ENCODE results near the gene ACSS1. TPM values are rescaled to one million over a fixed set of nuclear protein-coding genes. Genes with fewer than 3 reads are reported as not detected.

The ACSS1 gene
- total and polyA plus RNA-seq, 8 donors, result 26.6 to 44.3 (median 42.3) TPM

DNA sequence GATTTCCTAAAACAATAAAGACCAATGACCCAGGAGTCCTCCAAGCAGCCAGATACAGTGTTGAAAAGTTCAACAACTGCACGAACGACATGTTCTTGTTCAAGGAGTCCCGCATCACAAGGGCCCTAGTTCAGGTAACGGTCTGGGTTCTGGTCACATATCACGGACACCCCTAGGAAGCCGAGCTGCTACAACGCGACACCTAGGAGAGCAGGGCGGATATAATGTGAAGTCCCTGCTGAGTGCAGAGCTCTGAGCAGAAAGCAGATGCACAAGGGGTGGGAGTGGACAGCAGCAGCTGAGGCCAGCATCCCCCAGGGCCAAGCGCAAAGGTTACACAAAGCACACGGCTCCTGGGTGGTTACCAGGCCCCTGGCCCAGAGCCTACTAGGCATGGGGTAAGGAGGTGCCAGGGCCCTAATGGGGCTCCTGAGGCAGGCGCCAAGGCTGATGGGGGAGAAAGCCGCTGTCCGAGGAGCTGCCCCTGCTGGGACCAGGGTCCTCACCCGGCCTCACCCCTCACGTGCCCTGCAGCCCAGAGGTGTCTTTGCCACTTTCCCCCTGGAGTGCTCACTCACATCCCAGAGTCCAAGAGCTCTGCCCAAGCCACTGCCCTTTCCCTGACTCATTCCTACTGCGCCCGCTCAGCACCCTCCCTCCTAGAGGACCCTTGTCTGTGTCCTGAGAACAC is 100.5 kb downstream of the ACSS1 start:
- DNase-seq (no peak), ATAC-seq (no peak)
- TF ChIP-seq, protein P1, sequence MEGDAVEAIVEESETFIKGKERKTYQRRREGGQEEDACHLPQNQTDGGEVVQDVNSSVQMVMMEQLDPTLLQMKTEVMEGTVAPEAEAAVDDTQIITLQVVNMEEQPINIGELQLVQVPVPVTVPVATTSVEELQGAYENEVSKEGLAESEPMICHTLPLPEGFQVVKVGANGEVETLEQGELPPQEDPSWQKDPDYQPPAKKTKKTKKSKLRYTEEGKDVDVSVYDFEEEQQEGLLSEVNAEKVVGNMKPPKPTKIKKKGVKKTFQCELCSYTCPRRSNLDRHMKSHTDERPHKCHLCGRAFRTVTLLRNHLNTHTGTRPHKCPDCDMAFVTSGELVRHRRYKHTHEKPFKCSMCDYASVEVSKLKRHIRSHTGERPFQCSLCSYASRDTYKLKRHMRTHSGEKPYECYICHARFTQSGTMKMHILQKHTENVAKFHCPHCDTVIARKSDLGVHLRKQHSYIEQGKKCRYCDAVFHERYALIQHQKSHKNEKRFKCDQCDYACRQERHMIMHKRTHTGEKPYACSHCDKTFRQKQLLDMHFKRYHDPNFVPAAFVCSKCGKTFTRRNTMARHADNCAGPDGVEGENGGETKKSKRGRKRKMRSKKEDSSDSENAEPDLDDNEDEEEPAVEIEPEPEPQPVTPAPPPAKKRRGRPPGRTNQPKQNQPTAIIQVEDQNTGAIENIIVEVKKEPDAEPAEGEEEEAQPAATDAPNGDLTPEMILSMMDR (IDR thresholded peaks at IDR 0.05), result no peak
- Histone ChIP-seq H3K36me3 (peaks cover 0 to 64% of the 10 kb centered on the region in 2 donors), H3K9me3 (no peaks in the 10 kb centered on the region), H3K27me3 (no peaks in the 10 kb centered on the region), H3K27ac (no peak overlapping the region), H3K4me3 (no peak overlapping the region), H3K4me1 (peaks cover 0 to 28% of the 10 kb centered on the region in 2 donors)
- intact Hi-C loops (cut with DNase I), result no loop called here

Other genes with a start within 250 kb of the ACSS1 start
- gene CST7, start 108.9 kb downstream of the ACSS1 start, total RNA-seq, result 10 to 100 TPM in 1 of 2 donors, 1 to 10 TPM in 1; 2.4 to 28.0 TPM
- gene CST7, start 108.9 kb downstream of the ACSS1 start, polyA plus RNA-seq (ENCODE audit: insufficient read length in 6 of 6), result 1 to 10 TPM in 5 of 6 donors, under 1 TPM in 1; 0.84 to 2.0 (median 1.4) TPM
- gene APMAP, start 65.4 kb downstream of the ACSS1 start, total RNA-seq, result 10 to 100 TPM; 82.5 to 83.6 TPM
- gene APMAP, start 65.4 kb downstream of the ACSS1 start, polyA plus RNA-seq (ENCODE audit: insufficient read length in 6 of 6), result 10 to 100 TPM; 76.2 to 90.2 (median 83.3) TPM
- gene VSX1, start 24.0 kb upstream of the ACSS1 start, total RNA-seq, result not detected
- under 1 TPM in 1 of 6 donors, not detected in 5; 0.10 TPM for gene VSX1, start 24.0 kb upstream of the ACSS1 start, polyA plus RNA-seq (ENCODE audit: insufficient read length in 6 of 6)
- 10 to 100 TPM; 72.7 to 76.3 TPM for gene ENTPD6, start 137.6 kb upstream of the ACSS1 start, total RNA-seq
- 10 to 100 TPM; 40.2 to 54.1 (median 45.0) TPM for gene ENTPD6, start 137.6 kb upstream of the ACSS1 start, polyA plus RNA-seq (ENCODE audit: insufficient read length in 6 of 6)
- gene PYGB, start 189.9 kb upstream of the ACSS1 start, total RNA-seq, result 10 to 100 TPM; 78.2 to 81.3 TPM
- 10 to 100 TPM; 37.8 to 56.3 (median 46.7) TPM for gene PYGB, start 189.9 kb upstream of the ACSS1 start, polyA plus RNA-seq (ENCODE audit: insufficient read length in 6 of 6)